GM19467 (cell line): ENCODE results near the gene SFT2D3.

Source experiments
- ATAC-seq: cut with Tn5 transposase; IDR thresholded peaks from one replicate; pipeline ENCODE4 v1.9.1; 2021; ENCODE audit warnings: mild to moderate bottlenecking, moderate library complexity; ENCODE audit not compliant: unreplicated experiment

SFT2D3 gene

GRCh38 chr2:127739800-127740199 is 38.5 kb downstream of the SFT2D3 start:
- no peak for ATAC-seq

GRCh38 chr2:127740665-127741288 is 39.5 kb downstream of the SFT2D3 start:
- no peak for ATAC-seq

GRCh38 chr2:127743477-127744026 is 42.3 kb downstream of the SFT2D3 start:
- ATAC-seq, result no peak

- ATAC-seq, result no peak
Measured at GRCh38 chr2:127747621-127748020, 46.3 kb downstream of the SFT2D3 start.

- ATAC-seq, result peak; percentile 95
Measured at GRCh38 chr2:127749537-127749936, 48.2 kb downstream of the SFT2D3 start.

- ATAC-seq, result no peak
Measured at GRCh38 chr2:127753374-127753773, 52.1 kb downstream of the SFT2D3 start.

GRCh38 chr2:127754186-127754585 is 52.9 kb downstream of the SFT2D3 start:
- no peak for ATAC-seq
